Measurements from ENCODE around the gene SLC25A31. TPM values are rescaled to one million over a fixed set of nuclear protein-coding genes. Genes with fewer than 3 reads are reported as not detected.

Gene SLC25A31
- total RNA-seq, 5 donors from 2014 or later (not counting 1 experiment from before 2014, with no cell fraction given): not detected

Other genes with a start within 250 kb of the SLC25A31 start
- gene INTU, start 97.4 kb upstream of the SLC25A31 start, total RNA-seq: under 1 TPM in 3 of 5 donors, not detected in 2; 0.13 to 0.44 (median 0.19) TPM
- under 1 TPM in 3 of 5 donors, not detected in 2; 0.09 to 0.22 (median 0.16) TPM for gene HSPA4L, start 51.9 kb downstream of the SLC25A31 start, total RNA-seq
- 1 to 10 TPM; 1.7 to 5.6 (median 1.9) TPM for gene PLK4, start 150.5 kb downstream of the SLC25A31 start, total RNA-seq
- gene MFSD8, start 234.8 kb downstream of the SLC25A31 start, total RNA-seq: 10 to 100 TPM; 27.0 to 39.7 (median 37.1) TPM
- 10 to 100 TPM; 16.3 to 25.8 (median 21.7) TPM for gene ABHD18, start 235.0 kb downstream of the SLC25A31 start, total RNA-seq